H1 (cell line): ENCODE measurements around the gene PNMA3. TPM values are rescaled to one million over a fixed set of nuclear protein-coding genes. Genes with fewer than 3 reads are reported as not detected.

Source experiments
- ATF2 ChIP-seq: IDR thresholded peaks from 2 replicates; pipeline ENCODE4 v1.6.1; 2012; ENCODE audit warnings: low read length, inconsistent platforms
- BACH1 ChIP-seq: IDR thresholded peaks from 2 replicates; pipeline ENCODE4 v1.6.1; 2012; ENCODE audit warnings: low read length, improper control_type of control experiment
- CTBP2 ChIP-seq: IDR thresholded peaks from 2 replicates; pipeline ENCODE4 v1.7.0; 2011; ENCODE audit warnings: borderline replicate concordance, mild to moderate bottlenecking, moderate library complexity, mixed read lengths, low read length; ENCODE audit not compliant: insufficient read depth, insufficient read length
- EP300 ChIP-seq, 2 experiments: IDR thresholded peaks; 1 replicate in 1 of 2; 2 replicates in 1 of 2; pipeline ENCODE4 v1.6.1; 2011 to 2012; ENCODE audit warnings: low read depth in 2 of 2, low read length in 2 of 2, mild to moderate bottlenecking in 2 of 2, borderline replicate concordance in 1 of 2, inconsistent platforms in 1 of 2, moderate library complexity in 1 of 2
- GTF2F1 ChIP-seq: IDR thresholded peaks from 2 replicates; pipeline ENCODE4 v1.6.1; 2012; ENCODE audit warnings: low read depth, low read length, improper control_type of control experiment, borderline replicate concordance
- NANOG ChIP-seq: IDR thresholded peaks from 2 replicates; pipeline ENCODE4 v1.6.1; 2011; ENCODE audit warnings: low read length, low read depth, mild to moderate bottlenecking, inconsistent platforms; ENCODE audit not compliant: insufficient read depth, poor library complexity, severe bottlenecking
- RAD21 ChIP-seq, 2 experiments: IDR thresholded peaks in 1 of 2; conservative IDR thresholded peaks in 1 of 2; 2 replicates each; pipeline ENCODE4 v1.6.1; 2011; ENCODE audit warnings: low read depth in 2 of 2, low read length in 2 of 2, improper control_type of control experiment in 1 of 2, inconsistent platforms in 1 of 2, mild to moderate bottlenecking in 1 of 2, moderate library complexity in 1 of 2
- RXRA ChIP-seq: IDR thresholded peaks from 2 replicates; pipeline ENCODE4 v1.6.1; 2011; ENCODE audit warnings: low read depth, mild to moderate bottlenecking, low read length, moderate library complexity; ENCODE audit not compliant: insufficient read depth
- polyA plus RNA-seq, 7 experiments: library from polyadenylated mRNA; depleted of rRNA in 3 of 7; stranded (reverse) in 5 of 7; unstranded in 2 of 7; fragments of >200 nt in 5 of 7; fragments of 200-250 nt in 2 of 7; gene quantifications; 1 replicate in 5 of 7; 2 replicates in 1 of 7; 4 replicates in 1 of 7; pipeline versions ENCODE4 v1.2.1 to v1.2.3, GENCODE V29; 2011 to 2013; ENCODE audit warnings: missing spikeins in 2 of 7, mixed read lengths in 2 of 7
- total RNA-seq: library from RNA; stranded (reverse); fragmentation: NEBNext Ultra II Directional; extraction: Animal tissue kit (Norgen Biotek cat#: 25700); gene quantifications from 2 replicates; pipeline ENCODE4 v1.2.1, GENCODE V29; 2021
- TF ChIP-seq, protein P1 (sequence below): fragments of 300-600 bp; sonication (generic); IDR thresholded peaks from 2 replicates; pipeline ENCODE4 v1.7.1; 2012; ENCODE audit warnings: low read length, moderate library complexity, mild to moderate bottlenecking, inconsistent platforms; ENCODE audit not compliant: insufficient replicate concordance

The PNMA3 gene
- total and polyA plus RNA-seq, 2 of the 8 experiments (the other 6 are each of a cell fraction or from before 2014, with no cell fraction given) = 3.3 to 6.9 TPM

DNA sequence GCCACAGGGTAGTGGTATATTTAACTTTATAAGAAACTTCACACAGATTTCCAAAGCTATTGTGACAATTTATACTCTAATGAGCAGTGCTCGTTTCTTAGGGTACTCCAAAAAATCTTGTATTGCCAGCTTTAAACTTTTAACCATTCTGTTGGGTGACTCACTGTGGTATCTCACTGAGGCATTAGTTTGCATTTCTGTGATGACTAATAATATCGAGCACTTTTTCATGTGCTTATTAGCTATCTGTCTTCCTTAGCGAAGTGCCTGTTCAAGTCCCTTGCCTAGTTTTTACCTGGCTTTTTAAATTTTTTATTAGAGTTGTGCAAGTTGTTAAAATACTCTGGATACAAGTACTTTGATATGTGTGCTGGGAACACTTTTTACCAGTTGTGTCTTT is 5.5 kb downstream of the PNMA3 start (continued):
- TF ChIP-seq, protein P1, sequence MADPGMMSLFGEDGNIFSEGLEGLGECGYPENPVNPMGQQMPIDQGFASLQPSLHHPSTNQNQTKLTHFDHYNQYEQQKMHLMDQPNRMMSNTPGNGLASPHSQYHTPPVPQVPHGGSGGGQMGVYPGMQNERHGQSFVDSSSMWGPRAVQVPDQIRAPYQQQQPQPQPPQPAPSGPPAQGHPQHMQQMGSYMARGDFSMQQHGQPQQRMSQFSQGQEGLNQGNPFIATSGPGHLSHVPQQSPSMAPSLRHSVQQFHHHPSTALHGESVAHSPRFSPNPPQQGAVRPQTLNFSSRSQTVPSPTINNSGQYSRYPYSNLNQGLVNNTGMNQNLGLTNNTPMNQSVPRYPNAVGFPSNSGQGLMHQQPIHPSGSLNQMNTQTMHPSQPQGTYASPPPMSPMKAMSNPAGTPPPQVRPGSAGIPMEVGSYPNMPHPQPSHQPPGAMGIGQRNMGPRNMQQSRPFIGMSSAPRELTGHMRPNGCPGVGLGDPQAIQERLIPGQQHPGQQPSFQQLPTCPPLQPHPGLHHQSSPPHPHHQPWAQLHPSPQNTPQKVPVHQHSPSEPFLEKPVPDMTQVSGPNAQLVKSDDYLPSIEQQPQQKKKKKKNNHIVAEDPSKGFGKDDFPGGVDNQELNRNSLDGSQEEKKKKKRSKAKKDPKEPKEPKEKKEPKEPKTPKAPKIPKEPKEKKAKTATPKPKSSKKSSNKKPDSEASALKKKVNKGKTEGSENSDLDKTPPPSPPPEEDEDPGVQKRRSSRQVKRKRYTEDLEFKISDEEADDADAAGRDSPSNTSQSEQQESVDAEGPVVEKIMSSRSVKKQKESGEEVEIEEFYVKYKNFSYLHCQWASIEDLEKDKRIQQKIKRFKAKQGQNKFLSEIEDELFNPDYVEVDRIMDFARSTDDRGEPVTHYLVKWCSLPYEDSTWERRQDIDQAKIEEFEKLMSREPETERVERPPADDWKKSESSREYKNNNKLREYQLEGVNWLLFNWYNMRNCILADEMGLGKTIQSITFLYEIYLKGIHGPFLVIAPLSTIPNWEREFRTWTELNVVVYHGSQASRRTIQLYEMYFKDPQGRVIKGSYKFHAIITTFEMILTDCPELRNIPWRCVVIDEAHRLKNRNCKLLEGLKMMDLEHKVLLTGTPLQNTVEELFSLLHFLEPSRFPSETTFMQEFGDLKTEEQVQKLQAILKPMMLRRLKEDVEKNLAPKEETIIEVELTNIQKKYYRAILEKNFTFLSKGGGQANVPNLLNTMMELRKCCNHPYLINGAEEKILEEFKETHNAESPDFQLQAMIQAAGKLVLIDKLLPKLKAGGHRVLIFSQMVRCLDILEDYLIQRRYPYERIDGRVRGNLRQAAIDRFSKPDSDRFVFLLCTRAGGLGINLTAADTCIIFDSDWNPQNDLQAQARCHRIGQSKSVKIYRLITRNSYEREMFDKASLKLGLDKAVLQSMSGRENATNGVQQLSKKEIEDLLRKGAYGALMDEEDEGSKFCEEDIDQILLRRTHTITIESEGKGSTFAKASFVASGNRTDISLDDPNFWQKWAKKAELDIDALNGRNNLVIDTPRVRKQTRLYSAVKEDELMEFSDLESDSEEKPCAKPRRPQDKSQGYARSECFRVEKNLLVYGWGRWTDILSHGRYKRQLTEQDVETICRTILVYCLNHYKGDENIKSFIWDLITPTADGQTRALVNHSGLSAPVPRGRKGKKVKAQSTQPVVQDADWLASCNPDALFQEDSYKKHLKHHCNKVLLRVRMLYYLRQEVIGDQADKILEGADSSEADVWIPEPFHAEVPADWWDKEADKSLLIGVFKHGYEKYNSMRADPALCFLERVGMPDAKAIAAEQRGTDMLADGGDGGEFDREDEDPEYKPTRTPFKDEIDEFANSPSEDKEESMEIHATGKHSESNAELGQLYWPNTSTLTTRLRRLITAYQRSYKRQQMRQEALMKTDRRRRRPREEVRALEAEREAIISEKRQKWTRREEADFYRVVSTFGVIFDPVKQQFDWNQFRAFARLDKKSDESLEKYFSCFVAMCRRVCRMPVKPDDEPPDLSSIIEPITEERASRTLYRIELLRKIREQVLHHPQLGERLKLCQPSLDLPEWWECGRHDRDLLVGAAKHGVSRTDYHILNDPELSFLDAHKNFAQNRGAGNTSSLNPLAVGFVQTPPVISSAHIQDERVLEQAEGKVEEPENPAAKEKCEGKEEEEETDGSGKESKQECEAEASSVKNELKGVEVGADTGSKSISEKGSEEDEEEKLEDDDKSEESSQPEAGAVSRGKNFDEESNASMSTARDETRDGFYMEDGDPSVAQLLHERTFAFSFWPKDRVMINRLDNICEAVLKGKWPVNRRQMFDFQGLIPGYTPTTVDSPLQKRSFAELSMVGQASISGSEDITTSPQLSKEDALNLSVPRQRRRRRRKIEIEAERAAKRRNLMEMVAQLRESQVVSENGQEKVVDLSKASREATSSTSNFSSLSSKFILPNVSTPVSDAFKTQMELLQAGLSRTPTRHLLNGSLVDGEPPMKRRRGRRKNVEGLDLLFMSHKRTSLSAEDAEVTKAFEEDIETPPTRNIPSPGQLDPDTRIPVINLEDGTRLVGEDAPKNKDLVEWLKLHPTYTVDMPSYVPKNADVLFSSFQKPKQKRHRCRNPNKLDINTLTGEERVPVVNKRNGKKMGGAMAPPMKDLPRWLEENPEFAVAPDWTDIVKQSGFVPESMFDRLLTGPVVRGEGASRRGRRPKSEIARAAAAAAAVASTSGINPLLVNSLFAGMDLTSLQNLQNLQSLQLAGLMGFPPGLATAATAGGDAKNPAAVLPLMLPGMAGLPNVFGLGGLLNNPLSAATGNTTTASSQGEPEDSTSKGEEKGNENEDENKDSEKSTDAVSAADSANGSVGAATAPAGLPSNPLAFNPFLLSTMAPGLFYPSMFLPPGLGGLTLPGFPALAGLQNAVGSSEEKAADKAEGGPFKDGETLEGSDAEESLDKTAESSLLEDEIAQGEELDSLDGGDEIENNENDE = no peak
- TF ChIP-seq RAD21 (IDR thresholded peaks at IDR 0.05 in 1 of 2, conservative IDR thresholded peaks at IDR 0.05 in 1 of 2; ENCODE audit: low read depth in 2 of 2, low read length in 2 of 2) = no peak
- TF ChIP-seq BACH1 = no peak
- TF ChIP-seq EP300 (IDR thresholded peaks at IDR 0.05; ENCODE audit: borderline replicate concordance in 1 of 2, low read depth in 2 of 2, low read length in 2 of 2) = no peak
- no peak for TF ChIP-seq ATF2
- TF ChIP-seq CTBP2 = no peak
- TF ChIP-seq NANOG = no peak
- TF ChIP-seq RXRA = no peak
- no peak for TF ChIP-seq GTF2F1
